Colon (tissue), 2 donors: Measurements from ENCODE around the gene POTEH.
"Not testable (repeated sequence)": the region's sequence is repeated elsewhere in the genome, so short reads cannot be mapped to it uniquely, and the experiment has no call there.

Source experiments
- FAIRE-seq: peaks from 2 replicates; lab custom pipeline; 2012; peaks lifted over from hg19 to GRCh38; lab: Jason Lieb, UNC
- donor health status: control.
- donor health status: control.

POTEH gene

DNA sequence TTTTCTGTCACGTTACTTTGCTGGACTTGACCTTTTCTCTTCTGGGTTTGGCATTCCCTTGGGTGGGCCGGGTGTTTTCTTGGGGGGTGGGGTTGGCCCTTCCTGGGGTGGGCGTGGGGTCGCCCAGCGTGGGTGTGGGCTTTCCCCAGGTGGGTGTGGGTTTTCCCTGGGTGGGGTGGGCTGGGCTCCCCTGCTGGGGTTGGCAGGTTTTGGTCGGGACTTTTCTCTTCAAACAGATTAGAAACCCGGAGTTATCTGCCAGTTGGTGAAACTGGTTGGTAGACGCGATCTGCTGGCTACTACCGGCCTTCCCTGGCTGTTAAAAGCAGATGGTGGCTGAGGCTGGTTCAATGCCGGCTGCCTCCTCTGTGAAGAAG is at the start of gene POTEH:
POTEH (plus strand) TSS at position 278 of the 377 bp plus-strand sequence; CDS start at position 330, 52 bp downstream.
- FAIRE-seq = not testable (repeated sequence)

DNA sequence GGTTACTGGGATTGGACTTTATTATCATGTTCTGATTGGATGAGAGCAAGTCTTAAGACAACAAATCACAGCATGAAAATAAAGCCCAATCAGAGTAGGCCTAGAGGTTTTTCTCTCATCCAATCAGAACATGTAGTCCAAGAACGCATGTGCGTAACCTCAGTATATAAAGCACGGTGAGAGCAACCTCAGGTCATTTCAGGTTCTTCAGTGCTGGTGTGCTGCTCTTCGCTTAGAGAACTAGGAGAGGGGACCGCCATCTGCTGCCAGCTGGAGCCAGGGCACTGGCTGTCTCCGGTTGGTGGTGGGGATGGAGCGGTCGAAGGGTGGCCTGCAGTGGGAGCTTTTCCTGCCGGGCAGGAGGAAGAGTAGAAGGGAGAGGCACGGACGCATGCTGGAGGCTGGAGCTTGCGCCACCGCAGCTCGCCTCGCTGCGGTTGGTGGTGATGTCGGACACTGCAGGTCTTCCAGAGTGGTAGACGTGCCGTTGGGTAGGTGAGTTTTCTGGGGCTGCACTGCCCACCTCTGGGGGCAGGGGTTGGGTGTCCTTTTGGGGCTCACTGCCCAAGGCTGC is 47.5 kb upstream of the POTEH start:
- not testable (repeated sequence) for FAIRE-seq

DNA sequence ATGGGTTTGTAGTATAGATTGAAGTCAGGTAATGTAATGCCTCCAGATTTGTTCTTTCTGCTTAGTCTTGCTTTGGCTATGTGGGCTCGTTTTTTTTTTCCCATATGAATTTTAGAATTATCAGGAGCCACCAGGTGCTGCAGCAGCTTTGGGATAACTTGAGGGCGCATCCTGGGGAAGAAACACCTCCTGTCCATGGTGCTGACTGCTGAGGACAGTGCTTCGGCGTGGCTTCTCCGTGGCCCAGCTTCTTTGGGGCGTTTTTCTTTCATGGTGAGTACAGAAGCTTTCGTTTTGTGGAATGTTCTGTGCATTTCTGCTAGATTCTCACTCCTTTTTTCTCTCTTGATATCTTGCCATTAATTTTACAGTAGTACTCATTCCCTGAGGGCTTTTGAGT is 37.9 kb upstream of the POTEH start:
- FAIRE-seq = not testable (repeated sequence)

GRCh38 chr22:15652738-15653137 is 37.1 kb upstream of the POTEH start:
- FAIRE-seq = not testable (repeated sequence)

- not testable (repeated sequence) for FAIRE-seq
These were observed 36.6 kb upstream of the POTEH start for GRCh38 chr22:15653241-15653640.

GRCh38 chr22:15661102-15661501 is 28.7 kb upstream of the POTEH start:
- not testable (repeated sequence) for FAIRE-seq

- FAIRE-seq = not testable (repeated sequence)
These were observed 25.1 kb upstream of the POTEH start for GRCh38 chr22:15664682-15665081.

- not testable (repeated sequence) for FAIRE-seq
These were observed 24.3 kb upstream of the POTEH start for GRCh38 chr22:15665478-15665877.

- not testable (repeated sequence) for FAIRE-seq
These were observed 20.4 kb upstream of the POTEH start for GRCh38 chr22:15669430-15669829.

- not testable (repeated sequence) for FAIRE-seq
These were observed 10.1 kb upstream of the POTEH start for GRCh38 chr22:15679702-15680101.

- not testable (repeated sequence) for FAIRE-seq
These were observed 5.7 kb upstream of the POTEH start for GRCh38 chr22:15684115-15684514.

GRCh38 chr22:15684695-15685094 is 5.1 kb upstream of the POTEH start:
- not testable (repeated sequence) for FAIRE-seq

GRCh38 chr22:15685641-15686040 is 4.2 kb upstream of the POTEH start:
- FAIRE-seq = not testable (repeated sequence)

DNA sequence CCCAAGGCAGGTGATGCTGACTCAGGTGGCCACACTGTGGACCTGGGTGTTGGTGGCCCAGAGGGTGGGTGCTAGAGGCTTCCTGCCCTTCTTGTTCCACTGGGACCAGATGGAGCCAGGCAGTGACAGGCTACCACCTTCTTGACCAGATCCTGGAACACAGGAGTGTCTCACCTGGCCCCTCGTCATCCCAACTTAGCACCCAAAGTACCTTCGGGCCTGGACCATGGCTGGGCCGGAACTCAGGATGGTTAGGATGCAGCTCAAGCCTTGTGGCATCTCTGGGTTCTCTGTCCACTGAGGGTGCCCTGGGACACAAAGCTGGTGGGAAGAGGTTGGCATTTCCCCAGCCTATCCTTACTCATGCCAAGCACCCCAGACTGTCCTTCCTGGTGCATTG is 2.7 kb upstream of the POTEH start:
- not testable (repeated sequence) for FAIRE-seq

DNA sequence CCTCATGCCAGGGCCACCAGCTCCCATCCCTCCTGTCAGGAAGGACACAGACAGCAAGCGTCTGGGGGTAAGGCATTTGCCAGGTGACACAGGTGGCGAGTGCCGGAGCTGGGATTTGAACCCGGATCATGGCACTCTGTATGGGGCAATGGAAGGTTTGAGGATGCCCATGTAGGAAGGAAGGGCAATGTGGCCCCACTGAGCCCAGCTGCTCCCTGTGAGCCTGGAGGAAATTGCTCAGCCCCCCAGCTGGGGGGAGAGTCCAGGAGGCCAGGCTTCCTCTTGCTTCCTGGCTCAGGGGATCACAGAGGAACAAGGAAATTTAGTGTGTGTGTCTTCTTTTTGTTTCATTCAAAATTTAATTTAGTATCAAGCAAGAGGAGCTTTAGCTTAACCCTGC is 2.1 kb upstream of the POTEH start:
- FAIRE-seq = not testable (repeated sequence)

DNA sequence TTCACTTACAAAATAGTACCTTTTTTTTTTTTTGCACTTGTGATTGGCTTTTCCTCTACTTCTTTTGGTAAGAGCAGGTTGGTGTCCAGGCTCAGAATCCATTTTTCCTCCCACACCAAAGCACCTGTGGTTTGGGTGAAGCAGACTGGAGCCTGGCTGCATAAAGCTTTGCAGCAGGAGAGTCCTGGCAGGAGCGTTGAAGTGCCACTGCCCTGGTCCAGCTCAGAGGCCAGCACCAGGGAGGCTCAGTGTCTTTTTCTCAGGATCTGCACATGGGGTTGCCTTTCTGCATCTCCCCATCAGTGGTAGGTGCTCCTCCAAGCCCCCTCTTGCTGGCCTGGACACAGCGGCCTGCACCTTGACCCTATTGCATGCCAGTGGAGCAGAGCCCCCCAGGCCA is 1.7 kb upstream of the POTEH start:
- FAIRE-seq = not testable (repeated sequence)

DNA sequence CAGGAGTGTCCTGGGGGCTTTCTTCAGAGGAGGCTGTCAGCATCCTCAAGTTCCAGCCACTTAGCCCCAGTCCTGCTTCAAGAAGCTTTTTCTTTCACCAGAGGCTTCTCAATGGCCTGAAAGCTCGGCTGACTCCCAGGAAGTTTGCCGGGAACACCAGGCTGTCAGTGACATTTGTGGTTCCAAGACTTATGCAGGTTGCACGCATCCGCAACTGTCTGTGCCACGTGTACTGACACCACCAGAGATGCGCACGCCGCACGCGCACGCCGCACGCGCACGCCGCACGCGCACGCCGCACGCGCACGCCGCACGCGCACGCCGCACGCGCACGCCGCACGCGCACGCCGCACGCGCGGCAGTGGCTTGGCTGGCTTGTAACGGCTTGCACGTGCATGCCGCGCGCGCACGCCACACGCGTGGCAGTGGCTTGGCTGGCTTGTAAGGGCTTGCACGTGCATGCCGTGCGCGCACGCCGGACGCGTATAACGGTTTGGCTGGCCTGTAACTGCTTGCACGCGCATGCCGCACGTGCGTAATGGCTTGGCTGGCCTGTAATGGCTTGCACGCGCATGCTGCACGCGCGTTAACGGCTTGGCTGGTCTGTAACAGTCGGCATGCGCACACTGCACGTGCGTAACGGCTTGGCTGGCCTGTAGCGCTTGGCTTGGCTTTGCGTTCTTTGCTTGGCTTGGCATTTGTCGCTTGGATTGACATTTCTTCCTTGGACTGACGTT is 646 bp upstream of the POTEH start:
- not testable (repeated sequence) for FAIRE-seq

DNA sequence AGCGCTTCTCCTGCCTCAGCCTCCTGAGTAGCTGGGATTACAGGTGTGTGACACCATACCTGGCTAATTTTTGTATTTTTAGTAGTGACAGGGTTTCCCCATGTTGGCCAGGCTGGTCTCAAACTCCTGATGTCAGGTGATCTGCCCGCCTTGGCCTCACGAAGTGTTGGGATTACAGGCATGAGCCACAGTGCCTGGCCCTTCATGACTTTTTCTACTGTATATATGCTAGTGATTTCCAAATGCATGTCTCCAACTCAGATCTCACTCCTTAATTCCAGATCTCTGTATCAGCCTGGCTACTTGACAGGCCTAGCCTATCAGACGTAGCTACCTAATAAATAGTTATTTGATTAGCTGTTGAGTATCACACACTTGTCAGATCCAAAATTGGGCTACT is 23.8 kb downstream of the POTEH start:
- not testable (repeated sequence) for FAIRE-seq

GRCh38 chr22:15714125-15714524 is 24.3 kb downstream of the POTEH start:
- not testable (repeated sequence) for FAIRE-seq

DNA sequence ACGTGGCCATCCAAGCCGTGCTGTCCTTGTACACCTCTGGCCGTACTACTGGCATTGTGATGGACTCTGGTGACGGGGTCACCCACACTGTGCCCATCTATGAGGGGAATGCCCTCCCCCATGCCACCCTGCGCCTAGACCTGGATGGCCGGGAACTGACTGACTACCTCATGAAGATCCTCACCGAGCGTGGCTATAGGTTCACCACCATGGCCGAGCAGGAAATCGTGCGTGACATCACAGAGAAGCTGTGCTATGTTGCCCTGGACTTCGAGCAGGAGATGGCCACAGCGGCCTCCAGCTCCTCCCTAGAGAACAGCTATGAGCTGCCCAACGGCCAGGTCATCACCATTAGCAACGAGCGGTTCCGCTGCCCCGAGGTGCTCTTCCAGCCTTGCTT is 32.1 kb downstream of the POTEH start:
- not testable (repeated sequence) for FAIRE-seq

GRCh38 chr22:15729209-15729917 is 39.5 kb downstream of the POTEH start:
- not testable (repeated sequence) for FAIRE-seq

GRCh38 chr22:15731023-15731422 is 41.2 kb downstream of the POTEH start:
- FAIRE-seq = not testable (repeated sequence)

DNA sequence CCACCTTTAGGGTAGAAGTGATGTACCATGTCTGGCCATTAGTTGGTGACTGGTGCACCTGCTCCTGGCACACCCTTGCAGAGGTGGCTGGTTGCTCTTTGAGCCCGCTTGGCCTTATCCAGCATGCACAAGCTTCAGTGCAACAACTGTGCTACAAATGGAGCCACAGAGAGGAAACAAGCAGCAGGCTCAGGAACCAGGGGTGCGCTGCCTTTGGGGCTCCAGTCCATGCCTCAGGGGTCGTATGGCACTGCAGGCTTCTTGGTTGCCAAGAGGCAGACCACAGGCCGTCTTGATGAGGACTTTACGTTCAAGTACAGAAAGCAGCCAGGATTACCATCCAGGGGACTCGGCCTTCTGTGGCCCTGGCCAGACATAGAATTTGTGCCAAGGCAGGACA is 44.6 kb downstream of the POTEH start:
- not testable (repeated sequence) for FAIRE-seq
